PC-9 (cell line): Measurements from ENCODE around the gene TRIO. TPM values are rescaled to one million over a fixed set of nuclear protein-coding genes. Genes with fewer than 3 reads are reported as not detected.

ENCODE experiments used
- BruUV-seq: library from RNA; stranded (reverse); fragments of 400-500 nt; replicated peaks from 2 replicates; lab custom pipeline; 2021; lab: Mats Ljungman, UMichigan
- CTCF ChIA-PET: fragments of 300-600 bp; sonication (Branson Sonifier 250); formaldehyde crosslinking; loops from one replicate; lab custom pipeline; 2022; ENCODE audit warnings: antibody characterized with exemption; lab: Charles Lee
- POLR2A ChIA-PET: fragments of 300-600 bp; sonication (Branson Sonifier 250); formaldehyde crosslinking; loops from one replicate; lab custom pipeline; 2022; ENCODE audit warnings: antibody characterized with exemption; ENCODE audit not compliant: unreplicated experiment; lab: Charles Lee
- DNase-seq, 2 experiments: peaks; one replicate each; pipeline versions ENCODE4 v3.0.0 to v3.0.0-alpha.2; 2015 to 2022; ENCODE audit warnings: mixed read lengths in 1 of 2
- H2AFZ ChIP-seq: fragments of 200-600 bp; sonication (generic); 2 replicates; pipeline ENCODE4 v1.8.1; 2017; ENCODE audit warnings: antibody characterized with exemption
- H3F3A ChIP-seq: fragments of 200-600 bp; sonication (generic); 2 replicates; pipeline ENCODE4 v1.8.1; 2017; ENCODE audit warnings: antibody characterized with exemption, mild to moderate bottlenecking, low read depth; ENCODE audit not compliant: insufficient read depth
- H3K27ac ChIP-seq: fragments of 200-600 bp; sonication (generic); 2 replicates; pipeline ENCODE4 v1.6.1; 2016; ENCODE audit warnings: mixed run types
- H3K27me3 ChIP-seq: fragments of 200-600 bp; sonication (generic); 2 replicates; pipeline ENCODE4 v1.6.1; 2016; ENCODE audit warnings: low read depth, mixed run types; ENCODE audit not compliant: insufficient read depth
- H3K36me3 ChIP-seq: fragments of 200-600 bp; sonication (generic); 2 replicates; pipeline ENCODE4 v1.6.1; 2016; ENCODE audit warnings: low read depth, mixed run types
- H3K4me1 ChIP-seq: fragments of 200-600 bp; sonication (generic); replicated peaks from 2 replicates; pipeline ENCODE4 v1.6.1; 2016; ENCODE audit warnings: mixed run types; ENCODE audit not compliant: insufficient read depth
- H3K4me2 ChIP-seq: fragments of 200-600 bp; sonication (generic); 2 replicates; pipeline ENCODE4 v1.6.1; 2017; ENCODE audit warnings: mixed run types
- H3K4me3 ChIP-seq: fragments of 200-600 bp; sonication (generic); 2 replicates; pipeline ENCODE4 v1.6.1; 2016; ENCODE audit warnings: mixed run types
- H3K79me2 ChIP-seq: fragments of 200-600 bp; sonication (generic); 2 replicates; pipeline ENCODE4 v1.6.1; 2017; ENCODE audit warnings: low read depth, mixed run types
- H3K9me2 ChIP-seq: fragments of 200-600 bp; sonication (generic); 2 replicates; pipeline ENCODE4 v1.8.1; 2017; ENCODE audit warnings: mild to moderate bottlenecking; ENCODE audit not compliant: insufficient read depth
- H3K9me3 ChIP-seq: fragments of 200-600 bp; sonication (generic); 2 replicates; pipeline ENCODE4 v1.8.1; 2016; ENCODE audit warnings: low read depth; ENCODE audit not compliant: insufficient read depth
- H4K20me1 ChIP-seq: fragments of 200-600 bp; sonication (generic); 2 replicates; pipeline ENCODE4 v1.8.1; 2017; ENCODE audit not compliant: insufficient read depth
- EZH2 ChIP-seq: fragments of 200-600 bp; sonication (generic); IDR thresholded peaks from 2 replicates; pipeline ENCODE4 v1.8.0; 2017; ENCODE audit warnings: antibody characterized with exemption, low read depth
- intact Hi-C: fragments of 100-400 bp; cut with micrococcal nuclease; formaldehyde crosslinking; loops from one replicate; pipeline ENCODE4 v1.10.0; 2022; ENCODE audit not compliant: unreplicated experiment
- total RNA-seq: library from RNA; stranded (reverse); gene quantifications from 2 replicates; pipeline ENCODE4 v1.2.3, GENCODE V29; 2021
- TF ChIP-seq, protein P1 (sequence below): fragments of 200-600 bp; sonication (generic); conservative IDR thresholded peaks from 2 replicates; pipeline ENCODE4 v1.6.1; 2017; ENCODE audit warnings: mixed run types, antibody characterized with exemption, mild to moderate bottlenecking, moderate library complexity

TRIO gene
- total RNA-seq, 1 experiment from 2014 or later, result 596 TPM

DNA sequence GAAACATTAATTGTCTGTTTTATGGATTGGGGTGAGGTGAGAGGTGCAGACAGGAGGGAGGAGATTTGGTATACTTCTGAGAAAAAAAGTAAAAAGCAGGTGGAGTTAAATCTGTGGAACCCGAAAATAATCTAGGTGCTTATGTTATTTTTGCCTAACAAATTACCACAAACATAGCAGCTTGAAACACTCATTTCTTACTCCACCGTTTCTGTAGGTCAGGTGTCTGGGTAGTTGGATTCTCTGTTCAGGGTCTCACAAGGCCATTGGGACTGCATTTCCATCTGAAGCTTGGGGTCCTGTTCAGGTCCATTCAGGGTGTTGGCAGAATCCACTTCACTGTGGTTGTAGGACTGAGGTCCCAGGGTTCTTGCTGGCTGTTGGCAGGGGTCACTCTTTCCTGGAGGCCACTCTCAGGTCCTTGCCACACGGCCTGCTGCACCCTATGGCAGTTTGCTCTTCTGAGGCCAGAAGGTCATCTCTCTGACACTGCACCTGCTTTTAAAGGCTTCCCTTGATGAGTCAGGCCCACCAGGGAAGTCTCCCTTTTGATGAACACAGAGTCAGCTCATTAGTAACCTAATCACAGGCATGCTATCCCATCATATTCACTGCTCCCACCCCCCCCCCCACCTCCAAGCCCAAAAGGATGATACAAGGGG is 82.2 kb downstream of the TRIO start:
- no peaks in the 10 kb centered on the region for H3K27me3 ChIP-seq
- H3K4me2 ChIP-seq, result no peak overlapping the region
- peak overlapping the region; percentile 33; the same call in 1 of the 2 replicates for H3K27ac ChIP-seq
- peak in 1 of 2 experiments; percentile 43 for DNase-seq
- H3K36me3 ChIP-seq, result no peaks in the 10 kb centered on the region; the same call in 1 of the 2 replicates
- peaks cover 24% of the 10 kb centered on the region for H3K4me1 ChIP-seq
- ChIA-PET POLR2A (interaction anchor here (0.5 to 1.2 kb wide), 7 partner anchors 17 to 89 kb away, joined by 3 to 14 read pairs (median 7); no protein-coding TSS in a partner anchor), CTCF (interaction anchor here (0.6 kb wide), 2 partner anchors 54 to 123 kb away, joined by 5 to 11 read pairs; no protein-coding TSS in a partner anchor)
- H3K9me3 ChIP-seq, result no peaks in the 10 kb centered on the region
- no TSS peak for BruUV-seq
- intact Hi-C loops, result loop anchor here (5.0 kb wide), 1 partner anchor 238 kb away; no protein-coding TSS in a partner anchor
- no peak for TF ChIP-seq EZH2
- TF ChIP-seq, protein P1, sequence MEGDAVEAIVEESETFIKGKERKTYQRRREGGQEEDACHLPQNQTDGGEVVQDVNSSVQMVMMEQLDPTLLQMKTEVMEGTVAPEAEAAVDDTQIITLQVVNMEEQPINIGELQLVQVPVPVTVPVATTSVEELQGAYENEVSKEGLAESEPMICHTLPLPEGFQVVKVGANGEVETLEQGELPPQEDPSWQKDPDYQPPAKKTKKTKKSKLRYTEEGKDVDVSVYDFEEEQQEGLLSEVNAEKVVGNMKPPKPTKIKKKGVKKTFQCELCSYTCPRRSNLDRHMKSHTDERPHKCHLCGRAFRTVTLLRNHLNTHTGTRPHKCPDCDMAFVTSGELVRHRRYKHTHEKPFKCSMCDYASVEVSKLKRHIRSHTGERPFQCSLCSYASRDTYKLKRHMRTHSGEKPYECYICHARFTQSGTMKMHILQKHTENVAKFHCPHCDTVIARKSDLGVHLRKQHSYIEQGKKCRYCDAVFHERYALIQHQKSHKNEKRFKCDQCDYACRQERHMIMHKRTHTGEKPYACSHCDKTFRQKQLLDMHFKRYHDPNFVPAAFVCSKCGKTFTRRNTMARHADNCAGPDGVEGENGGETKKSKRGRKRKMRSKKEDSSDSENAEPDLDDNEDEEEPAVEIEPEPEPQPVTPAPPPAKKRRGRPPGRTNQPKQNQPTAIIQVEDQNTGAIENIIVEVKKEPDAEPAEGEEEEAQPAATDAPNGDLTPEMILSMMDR, result no peak
- no peak overlapping the region for H2AFZ ChIP-seq
- no peak overlapping the region for H3K4me3 ChIP-seq
- H3K9me2 ChIP-seq, result no peaks in the 10 kb centered on the region
- peaks cover 94% of the 10 kb centered on the region for H3K79me2 ChIP-seq
- peaks cover 12% of the 10 kb centered on the region for H4K20me1 ChIP-seq
- H3F3A ChIP-seq, result peaks cover 39% of the 10 kb centered on the region; the same call in 1 of the 2 replicates

- Histone ChIP-seq H3K9me3 (no peaks in the 10 kb centered on the region), H3K27me3 (no peaks in the 10 kb centered on the region), H3K4me1 (peaks cover 24% of the 10 kb centered on the region), H4K20me1 (peaks cover 12% of the 10 kb centered on the region), H3K4me2 (no peak overlapping the region), H3K36me3 (peaks cover 3% of the 10 kb centered on the region; the same call in 1 of the 2 replicates), H3F3A (peaks cover 39% of the 10 kb centered on the region; the same call in 1 of the 2 replicates), H3K9me2 (no peaks in the 10 kb centered on the region), H3K27ac (no peak overlapping the region), H3K4me3 (no peak overlapping the region), H3K79me2 (peaks cover 94% of the 10 kb centered on the region), H2AFZ (no peak overlapping the region)
- intact Hi-C loops, result loop anchor here (2.0 to 5.0 kb wide), 3 partner anchors 35 to 239 kb away; no protein-coding TSS in a partner anchor
- no TSS peak for BruUV-seq
- POLR2A ChIA-PET, result interaction anchor here (0.5 to 1.2 kb wide), 5 partner anchors 36 to 75 kb away, joined by 3 to 8 read pairs (median 5); no protein-coding TSS in a partner anchor
- TF ChIP-seq, protein P1, result no peak
- TF ChIP-seq EZH2, result no peak
- no peak for DNase-seq
- CTCF ChIA-PET, result interaction anchor here (1.1 to 2.2 kb wide), 2 partner anchors 10 to 44 kb away, joined by 4 to 8 read pairs; no protein-coding TSS in a partner anchor
These were observed 83.0 kb downstream of the TRIO start for GRCh38 chr5:14226149-14226548.

- Histone ChIP-seq H3K4me1 (peaks cover 24% of the 10 kb centered on the region), H3K4me3 (no peak overlapping the region), H4K20me1 (peaks cover 12% of the 10 kb centered on the region), H2AFZ (no peak overlapping the region), H3K27ac (no peak overlapping the region), H3K79me2 (peaks cover 94% of the 10 kb centered on the region), H3K27me3 (no peaks in the 10 kb centered on the region), H3F3A (peaks cover 39% of the 10 kb centered on the region; the same call in 1 of the 2 replicates), H3K36me3 (peaks cover 3% of the 10 kb centered on the region; the same call in 1 of the 2 replicates), H3K9me2 (no peaks in the 10 kb centered on the region), H3K9me3 (no peaks in the 10 kb centered on the region), H3K4me2 (no peak overlapping the region)
- CTCF ChIA-PET, result interaction anchor here (0.7 to 2.2 kb wide), 3 partner anchors 10 to 72 kb away, joined by 3 to 8 read pairs (median 4); no protein-coding TSS in a partner anchor
- intact Hi-C loops, result loop anchor here (2.0 to 5.0 kb wide), 3 partner anchors 36 to 239 kb away; no protein-coding TSS in a partner anchor
- POLR2A ChIA-PET, result interaction anchor here (0.5 to 1.2 kb wide), 7 partner anchors 37 to 118 kb away, joined by 3 to 11 read pairs (median 4); no protein-coding TSS in a partner anchor
- DNase-seq, result no peak
- TF ChIP-seq, protein P1, result no peak
- no peak for TF ChIP-seq EZH2
- BruUV-seq, result TSS peak; percentile 76
These were observed 83.4 kb downstream of the TRIO start for GRCh38 chr5:14226554-14226953.
